ENCODE results near the gene JAZF1.

The JAZF1 gene

GRCh38 chr7:28029051-28029450, 151.5 kb downstream of the JAZF1 start:
- TF ChIP-seq SIN3A (IDR thresholded peaks at IDR 0.05; ENCODE audit: borderline replicate concordance, insufficient read depth, low read length) (no peak), TAF1 (IDR thresholded peaks at IDR 0.05; ENCODE audit: borderline replicate concordance, insufficient read depth, low read length) (no peak), POLR2AphosphoS5 (IDR thresholded peaks at IDR 0.05; ENCODE audit: low read depth, low read length) (no peak), REST (IDR thresholded peaks at IDR 0.05; ENCODE audit: insufficient read depth in 1 of 2, low read depth in 2 of 2, low read length in 2 of 2) (no peak), FOXP2 (optimal IDR thresholded peaks at IDR 0.05; ENCODE audit: borderline replicate concordance, extremely low read depth, extremely low read length, insufficient read depth) (no peak)

- TF ChIP-seq REST (IDR thresholded peaks at IDR 0.05; ENCODE audit: insufficient read depth in 1 of 2, low read depth in 2 of 2, low read length in 2 of 2) (no peak), TAF1 (IDR thresholded peaks at IDR 0.05; ENCODE audit: borderline replicate concordance, insufficient read depth, low read length) (no peak), FOXP2 (optimal IDR thresholded peaks at IDR 0.05; ENCODE audit: borderline replicate concordance, extremely low read depth, extremely low read length, insufficient read depth) (no peak), POLR2AphosphoS5 (IDR thresholded peaks at IDR 0.05; ENCODE audit: low read depth, low read length) (no peak), SIN3A (IDR thresholded peaks at IDR 0.05; ENCODE audit: borderline replicate concordance, insufficient read depth, low read length) (no peak)
Measured at GRCh38 chr7:28028471-28028870, 152.1 kb downstream of the JAZF1 start.

- TF ChIP-seq POLR2AphosphoS5 (IDR thresholded peaks at IDR 0.05; ENCODE audit: low read depth, low read length) (no peak), SIN3A (IDR thresholded peaks at IDR 0.05; ENCODE audit: borderline replicate concordance, insufficient read depth, low read length) (no peak), REST (IDR thresholded peaks at IDR 0.05; ENCODE audit: insufficient read depth in 1 of 2, low read depth in 2 of 2, low read length in 2 of 2) (no peak), TAF1 (IDR thresholded peaks at IDR 0.05; ENCODE audit: borderline replicate concordance, insufficient read depth, low read length) (no peak), FOXP2 (optimal IDR thresholded peaks at IDR 0.05; ENCODE audit: borderline replicate concordance, extremely low read depth, extremely low read length, insufficient read depth) (no peak)
Measured at GRCh38 chr7:28026237-28026636, 154.4 kb downstream of the JAZF1 start.

GRCh38 chr7:28024786-28025334, 155.7 kb downstream of the JAZF1 start:
- TF ChIP-seq FOXP2 (optimal IDR thresholded peaks at IDR 0.05; ENCODE audit: borderline replicate concordance, extremely low read depth, extremely low read length, insufficient read depth) (no peak), TAF1 (IDR thresholded peaks at IDR 0.05; ENCODE audit: borderline replicate concordance, insufficient read depth, low read length) (no peak)

GRCh38 chr7:28020302-28020940, 160.2 kb downstream of the JAZF1 start:
- TF ChIP-seq POLR2AphosphoS5 (IDR thresholded peaks at IDR 0.05; ENCODE audit: low read depth, low read length) (no peak), REST (IDR thresholded peaks at IDR 0.05; ENCODE audit: insufficient read depth in 1 of 2, low read depth in 2 of 2, low read length in 2 of 2) (no peak), FOXP2 (optimal IDR thresholded peaks at IDR 0.05; ENCODE audit: borderline replicate concordance, extremely low read depth, extremely low read length, insufficient read depth) (no peak), TAF1 (IDR thresholded peaks at IDR 0.05; ENCODE audit: borderline replicate concordance, insufficient read depth, low read length) (no peak), SIN3A (IDR thresholded peaks at IDR 0.05; ENCODE audit: borderline replicate concordance, insufficient read depth, low read length) (no peak)
